ENCODE results near the gene SIX4. TPM values are rescaled to one million over a fixed set of nuclear protein-coding genes. Genes with fewer than 3 reads are reported as not detected.

The SIX4 gene
- 13.6 and 16.0 TPM in 2 replicates for total RNA-seq (2021)
- Bru-seq, nascent RNA, result percentile 71 among the genes with signal in this experiment
- BruChase-seq, experiment 1, labeled RNA remaining after a 2-hour chase, result percentile 89 among the genes with signal in this experiment
- BruChase-seq, experiment 2, labeled RNA remaining after a 6-hour chase, result percentile 60 among the genes with signal in this experiment
- long read RNA-seq, full-length matches to known transcripts, result 3 of 10 reads
- long read RNA-seq, partial matches to known transcripts, result 0 of 10 reads
- long read RNA-seq, other reads (novel, unspliced or antisense), result 7 of 10 reads

- Histone ChIP-seq H3K4me1 (ENCODE audit: insufficient read depth, low read length, poor library complexity, severe bottlenecking) (peaks cover 9% of the 10 kb centered on the region), H3K4me3 (ENCODE audit: low read depth, low read length, poor library complexity, severe bottlenecking) (peak within 1 kb of the TSS; percentile 84), H3K9me3 (ENCODE audit: low read depth, low read length, poor library complexity, severe bottlenecking) (no peaks in the 10 kb centered on the region), H3K27ac (ENCODE audit: low read depth, low read length, poor library complexity, severe bottlenecking) (peak within 1 kb of the TSS; percentile 79), H3K36me3 (ENCODE audit: insufficient read depth, low read length, poor library complexity, severe bottlenecking) (peaks cover 13% of the 10 kb centered on the region), H3K27me3 (replicated peaks; ENCODE audit: insufficient read depth, low read depth, low read length, poor library complexity) (no peaks in the 10 kb centered on the region)
- peak; percentile 84 for DNase-seq (ENCODE audit: low spot score)
- BruUV-seq (replicated peaks), result no TSS peak
- intact Hi-C loops (cut with micrococcal nuclease; ENCODE audit: unreplicated experiment), result loop anchor here (2.0 to 5.0 kb wide), 3 partner anchors 75 to 528 kb away; partner anchors contain the start of gene SIX1
- TF ChIP-seq EZH2 (IDR thresholded peaks at IDR 0.05; ENCODE audit: borderline replicate concordance, low read depth, low read length, poor library complexity, severe bottlenecking), result no peak
- no peak for TF ChIP-seq CTCF (conservative IDR thresholded peaks at IDR 0.05; ENCODE audit: low read depth, low read length)
- CTCF ChIA-PET, result interaction anchor here (0.7 kb wide), 1 partner anchor 319 kb away, joined by 3 read pairs; no protein-coding TSS in a partner anchor
- POLR2A ChIA-PET (ENCODE audit: low non-redundant PET), result interaction anchor here (0.6 kb wide), 1 partner anchor 140 kb away, joined by 5 read pairs; no protein-coding TSS in a partner anchor
Measured at GRCh38 chr14:60723907-60724618, at the start of gene SIX4. Gene SIX4 (minus strand): TSS chr14:60724351. CDS start chr14:60724074, 277 bp downstream.

- no peaks in the 10 kb centered on the region for H3K4me1 ChIP-seq (ENCODE audit: insufficient read depth, low read length, poor library complexity, severe bottlenecking)
- TF ChIP-seq CTCF (conservative IDR thresholded peaks at IDR 0.05; ENCODE audit: low read depth, low read length), result no peak
- DNase-seq (ENCODE audit: low spot score), result no peak
- H3K4me3 ChIP-seq (ENCODE audit: low read depth, low read length, poor library complexity, severe bottlenecking), result no peak overlapping the region
- POLR2A ChIA-PET (ENCODE audit: low non-redundant PET), result no interaction called here
- no peaks in the 10 kb centered on the region for H3K36me3 ChIP-seq (ENCODE audit: insufficient read depth, low read length, poor library complexity, severe bottlenecking)
- H3K27ac ChIP-seq (ENCODE audit: low read depth, low read length, poor library complexity, severe bottlenecking), result no peak overlapping the region
- no TSS peak for BruUV-seq (replicated peaks)
- no peaks in the 10 kb centered on the region for H3K9me3 ChIP-seq (ENCODE audit: low read depth, low read length, poor library complexity, severe bottlenecking)
- CTCF ChIA-PET, result no interaction called here
- intact Hi-C loops (cut with micrococcal nuclease; ENCODE audit: unreplicated experiment), result no loop called here
- H3K27me3 ChIP-seq (replicated peaks; ENCODE audit: insufficient read depth, low read depth, low read length, poor library complexity), result no peaks in the 10 kb centered on the region
Measured at GRCh38 chr14:60773558-60773957, 49.4 kb upstream of the SIX4 start.

- ChIA-PET CTCF (no interaction called here), POLR2A (ENCODE audit: low non-redundant PET) (no interaction called here)
- no peaks in the 10 kb centered on the region for H3K36me3 ChIP-seq (ENCODE audit: insufficient read depth, low read length, poor library complexity, severe bottlenecking)
- no peaks in the 10 kb centered on the region for H3K4me1 ChIP-seq (ENCODE audit: insufficient read depth, low read length, poor library complexity, severe bottlenecking)
- no peak overlapping the region for H3K27ac ChIP-seq (ENCODE audit: low read depth, low read length, poor library complexity, severe bottlenecking)
- no peak overlapping the region for H3K4me3 ChIP-seq (ENCODE audit: low read depth, low read length, poor library complexity, severe bottlenecking)
- TF ChIP-seq EZH2 (IDR thresholded peaks at IDR 0.05; ENCODE audit: borderline replicate concordance, low read depth, low read length, poor library complexity, severe bottlenecking) (no peak), CTCF (conservative IDR thresholded peaks at IDR 0.05; ENCODE audit: low read depth, low read length) (no peak)
- DNase-seq (ENCODE audit: low spot score), result no peak
- no peaks in the 10 kb centered on the region for H3K9me3 ChIP-seq (ENCODE audit: low read depth, low read length, poor library complexity, severe bottlenecking)
- H3K27me3 ChIP-seq (replicated peaks; ENCODE audit: insufficient read depth, low read depth, low read length, poor library complexity), result no peaks in the 10 kb centered on the region
- intact Hi-C loops (cut with micrococcal nuclease; ENCODE audit: unreplicated experiment), result no loop called here
- BruUV-seq (replicated peaks), result no TSS peak
Measured at GRCh38 chr14:60771117-60771516, 47.0 kb upstream of the SIX4 start.

Data from A673 (cell line).